ENCODE measurements around the gene NACC2.

GRCh38 chr9:136028760-136029470 lies 66.2 kb downstream of the NACC2 start:
- TF ChIP-seq CTCF (IDR thresholded peaks at IDR 0.05; ENCODE audit: low read depth, low read length) (no peak), EZH2phosphoT487 (IDR thresholded peaks at IDR 0.05; ENCODE audit: low read depth) (no peak)

All from OCI-LY3 (cell line).